ENCODE results near the gene MTG1.
"Not testable (repeated sequence)": the region's sequence is repeated elsewhere in the genome, so short reads cannot be mapped to it uniquely, and the experiment has no call there.

The MTG1 gene

GRCh38 chr10:133422223-133422806 is 28.4 kb downstream of the MTG1 start:
- DNase-seq, result no peak

- no peak for DNase-seq
Observed at GRCh38 chr10:133422807-133423771, 29.1 kb downstream of the MTG1 start.

- not testable (repeated sequence) for DNase-seq
Observed at GRCh38 chr10:133424102-133424501, 30.1 kb downstream of the MTG1 start.

GRCh38 chr10:133424601-133425000 is 30.6 kb downstream of the MTG1 start, which contains the start of gene SPRN:
Gene SPRN, minus strand, starts transcription at chr10:133424625. Its CDS starts 944 bp downstream, at chr10:133423681.
- not testable (repeated sequence) for DNase-seq

GRCh38 chr10:133429571-133429970 is 35.6 kb downstream of the MTG1 start:
- DNase-seq, result not testable (repeated sequence)

GRCh38 chr10:133431888-133432613 is 38.1 kb downstream of the MTG1 start:
- not testable (repeated sequence) for DNase-seq

- DNase-seq, result not testable (repeated sequence)
Observed at GRCh38 chr10:133432789-133433188, 38.8 kb downstream of the MTG1 start.

- DNase-seq, result no peak
Observed at GRCh38 chr10:133438711-133439273, 44.8 kb downstream of the MTG1 start.

GRCh38 chr10:133439517-133440461 is 45.8 kb downstream of the MTG1 start:
- no peak for DNase-seq

GRCh38 chr10:133440633-133441285 is 46.8 kb downstream of the MTG1 start:
- DNase-seq, result no peak

- not testable (repeated sequence) for DNase-seq
Observed at GRCh38 chr10:133441356-133441755, 47.4 kb downstream of the MTG1 start.

- DNase-seq, result no peak
Observed at GRCh38 chr10:133441780-133442179, 47.8 kb downstream of the MTG1 start.

- DNase-seq, result no peak
Observed at GRCh38 chr10:133442191-133442966, 48.4 kb downstream of the MTG1 start.

- DNase-seq, result no peak
Observed at GRCh38 chr10:133442967-133443924, 49.3 kb downstream of the MTG1 start.

GRCh38 chr10:133444342-133445267 is 50.6 kb downstream of the MTG1 start:
- DNase-seq, result no peak

GRCh38 chr10:133445268-133445732 is 51.3 kb downstream of the MTG1 start:
- no peak for DNase-seq

Measured in nucleus accumbens (tissue), 56 donors.